T-helper 1 cell treated with Interleukin-12 subunit alpha and Interleukin-12 subunit beta and Interleukin-4 antibody, amounts not matched to agents 30 μg/mL and 1 μg/mL, for 36 hours (primary cell): ENCODE measurements around the gene TBL1X.
"Not testable (repeated sequence)": the region's sequence is repeated elsewhere in the genome, so short reads cannot be mapped to it uniquely, and the experiment has no call there.

Experiments
- H3K27ac Mint-ChIP-seq: one replicate; pipeline ENCODE4 v1.8.0; 2021; ENCODE audit warnings: mild to moderate bottlenecking, mixed read lengths
- H3K27me3 Mint-ChIP-seq: one replicate; pipeline ENCODE4 v1.8.0; 2021; ENCODE audit warnings: low read depth, mixed read lengths
- H3K36me3 Mint-ChIP-seq: one replicate; pipeline ENCODE4 v1.8.0; 2021; ENCODE audit warnings: low read depth, mixed read lengths
- H3K4me1 Mint-ChIP-seq: one replicate; pipeline ENCODE4 v1.8.0; 2021; ENCODE audit warnings: low read depth, mixed read lengths
- H3K4me3 Mint-ChIP-seq: one replicate; pipeline ENCODE4 v1.8.0; 2021; ENCODE audit warnings: mild to moderate bottlenecking, moderate library complexity, mixed read lengths
- H3K9me3 Mint-ChIP-seq: one replicate; pipeline ENCODE4 v1.8.0; 2021; ENCODE audit warnings: mixed read lengths

Gene TBL1X

GRCh38 chrX:9471571-9471985, 6.7 kb downstream of the TBL1X start:
- Mint-ChIP-seq H3K4me3 (no peak overlapping the region), H3K27ac (no peak overlapping the region), H3K27me3 (no peaks in the 10 kb centered on the region), H3K36me3 (peaks cover 18% of the 10 kb centered on the region), H3K4me1 (peaks cover 6% of the 10 kb centered on the region), H3K9me3 (no peaks in the 10 kb centered on the region)

DNA sequence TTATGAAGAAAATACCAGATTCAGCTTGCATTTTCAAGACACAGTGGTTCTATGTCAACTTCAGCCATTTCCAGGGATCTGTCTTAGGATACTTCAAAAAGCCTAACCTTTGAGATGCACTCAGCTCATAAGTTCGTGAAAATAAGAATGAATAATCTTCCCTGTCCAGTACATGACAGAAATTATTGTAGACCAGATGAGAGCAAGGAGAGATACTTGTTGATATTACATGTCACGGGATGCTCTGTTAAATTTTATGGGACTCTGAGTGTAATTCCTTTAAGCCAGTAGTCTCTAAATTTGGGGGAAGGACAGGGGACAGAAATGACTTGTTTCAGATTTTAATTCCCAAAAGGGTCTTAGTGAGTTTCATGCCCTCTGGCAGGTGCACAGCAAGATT, 8.8 kb downstream of the TBL1X start:
- H3K27me3 Mint-ChIP-seq: no peaks in the 10 kb centered on the region
- no peak overlapping the region for H3K27ac Mint-ChIP-seq
- H3K9me3 Mint-ChIP-seq: no peaks in the 10 kb centered on the region
- H3K4me1 Mint-ChIP-seq: peaks cover 2% of the 10 kb centered on the region
- peaks cover 14% of the 10 kb centered on the region for H3K36me3 Mint-ChIP-seq
- H3K4me3 Mint-ChIP-seq: no peak overlapping the region

GRCh38 chrX:9475417-9475816, 10.6 kb downstream of the TBL1X start:
- not testable (repeated sequence) for H3K27ac Mint-ChIP-seq, H3K4me3 Mint-ChIP-seq, H3K27me3 Mint-ChIP-seq, H3K9me3 Mint-ChIP-seq, H3K4me1 Mint-ChIP-seq
- H3K36me3 Mint-ChIP-seq: peaks cover 17% of the 10 kb centered on the region

DNA sequence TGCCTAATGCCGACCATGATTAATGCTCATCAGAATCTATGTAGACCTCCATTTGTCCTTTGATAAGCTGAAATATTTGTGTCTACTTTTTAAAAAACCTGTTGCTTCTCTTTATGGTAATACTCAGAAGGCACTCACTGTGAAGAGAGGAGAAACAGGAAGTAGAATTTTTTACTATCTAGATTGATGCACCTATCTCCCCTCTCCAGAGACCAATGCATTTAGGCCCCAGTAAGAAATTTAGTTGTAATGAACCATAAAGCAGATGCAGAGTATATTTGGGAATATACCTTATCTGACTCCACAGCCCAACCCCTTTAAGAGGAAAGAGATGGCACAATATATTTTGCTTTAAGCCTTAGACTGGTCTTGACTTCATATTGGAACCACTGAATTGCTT, 11.1 kb downstream of the TBL1X start:
- no peaks in the 10 kb centered on the region for H3K9me3 Mint-ChIP-seq
- peaks cover 18% of the 10 kb centered on the region for H3K36me3 Mint-ChIP-seq
- H3K4me3 Mint-ChIP-seq: no peak overlapping the region
- H3K27me3 Mint-ChIP-seq: no peaks in the 10 kb centered on the region
- peaks cover 5% of the 10 kb centered on the region for H3K4me1 Mint-ChIP-seq
- no peak overlapping the region for H3K27ac Mint-ChIP-seq

DNA sequence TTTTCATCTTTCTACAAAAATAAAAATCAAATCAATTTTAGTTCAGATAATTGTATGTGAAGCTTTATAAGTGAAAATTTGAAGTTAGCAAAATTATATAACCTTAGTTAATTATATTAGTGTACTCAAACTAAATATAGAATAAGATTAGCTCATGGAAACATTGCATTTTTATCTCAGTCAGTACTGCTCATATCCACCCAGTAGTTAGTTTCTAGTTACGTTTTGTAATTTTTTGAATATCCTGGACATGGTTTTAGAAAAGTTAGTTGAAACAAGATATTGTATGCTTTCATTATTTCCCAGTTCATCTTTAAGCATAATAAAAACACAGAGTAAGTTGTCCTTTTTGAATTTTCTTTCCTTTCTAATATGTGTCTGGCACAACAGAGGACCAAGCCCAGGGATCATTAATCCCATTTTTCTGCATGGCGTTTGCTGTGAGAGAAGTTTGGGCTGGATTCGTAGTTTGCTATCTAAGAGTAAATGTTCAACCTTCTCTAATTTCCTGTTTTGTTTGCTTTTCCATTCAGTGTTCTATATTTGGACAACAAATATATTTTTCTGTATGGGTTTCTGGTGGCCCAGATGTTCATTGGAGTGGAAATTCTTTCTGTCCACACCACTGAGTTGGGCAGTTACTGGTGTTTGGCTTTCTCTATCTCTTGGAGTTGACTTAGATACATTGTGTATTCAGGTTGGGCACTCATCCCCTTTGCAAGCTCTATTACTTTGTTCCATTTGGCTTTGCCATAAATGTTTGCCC, 12.1 kb downstream of the TBL1X start:
- Mint-ChIP-seq H3K9me3 (no peaks in the 10 kb centered on the region), H3K4me3 (no peak overlapping the region), H3K36me3 (peaks cover 18% of the 10 kb centered on the region), H3K27ac (no peak overlapping the region), H3K27me3 (no peaks in the 10 kb centered on the region), H3K4me1 (peaks cover 5% of the 10 kb centered on the region)

- Mint-ChIP-seq H3K27me3 (no peaks in the 10 kb centered on the region), H3K4me1 (peaks cover 7% of the 10 kb centered on the region), H3K27ac (no peak overlapping the region), H3K36me3 (peaks cover 28% of the 10 kb centered on the region), H3K9me3 (no peaks in the 10 kb centered on the region), H3K4me3 (no peak overlapping the region)
Observed at GRCh38 chrX:9482408-9482807, 17.6 kb downstream of the TBL1X start.

DNA sequence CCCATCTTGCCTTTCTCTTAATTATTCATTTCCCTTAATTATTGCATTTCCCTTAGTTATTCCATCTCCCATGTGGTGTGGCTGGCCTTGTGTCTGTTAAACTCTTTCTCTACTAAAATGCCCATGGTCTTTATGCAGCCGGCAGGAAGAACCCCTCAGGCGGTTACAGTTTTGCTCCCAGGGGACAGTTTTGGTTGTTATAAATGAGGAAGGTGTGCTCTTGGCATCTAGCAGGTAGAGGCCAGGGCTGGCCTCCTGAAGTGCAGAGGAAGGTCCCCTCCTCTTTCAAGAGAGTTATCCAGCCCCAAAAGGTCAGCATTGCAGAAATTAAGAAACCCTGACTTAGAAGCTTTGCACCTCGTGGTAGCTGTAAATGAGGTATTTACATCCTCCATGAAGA, 18.0 kb downstream of the TBL1X start:
- peaks cover 33% of the 10 kb centered on the region for H3K36me3 Mint-ChIP-seq
- H3K4me3 Mint-ChIP-seq: no peak overlapping the region
- no peak overlapping the region for H3K27ac Mint-ChIP-seq
- no peaks in the 10 kb centered on the region for H3K27me3 Mint-ChIP-seq
- H3K4me1 Mint-ChIP-seq: peaks cover 7% of the 10 kb centered on the region
- no peaks in the 10 kb centered on the region for H3K9me3 Mint-ChIP-seq

- Mint-ChIP-seq H3K27ac (no peak overlapping the region), H3K9me3 (no peaks in the 10 kb centered on the region), H3K27me3 (no peaks in the 10 kb centered on the region)
Observed at GRCh38 chrX:9483376-9483775, 18.5 kb downstream of the TBL1X start.

DNA sequence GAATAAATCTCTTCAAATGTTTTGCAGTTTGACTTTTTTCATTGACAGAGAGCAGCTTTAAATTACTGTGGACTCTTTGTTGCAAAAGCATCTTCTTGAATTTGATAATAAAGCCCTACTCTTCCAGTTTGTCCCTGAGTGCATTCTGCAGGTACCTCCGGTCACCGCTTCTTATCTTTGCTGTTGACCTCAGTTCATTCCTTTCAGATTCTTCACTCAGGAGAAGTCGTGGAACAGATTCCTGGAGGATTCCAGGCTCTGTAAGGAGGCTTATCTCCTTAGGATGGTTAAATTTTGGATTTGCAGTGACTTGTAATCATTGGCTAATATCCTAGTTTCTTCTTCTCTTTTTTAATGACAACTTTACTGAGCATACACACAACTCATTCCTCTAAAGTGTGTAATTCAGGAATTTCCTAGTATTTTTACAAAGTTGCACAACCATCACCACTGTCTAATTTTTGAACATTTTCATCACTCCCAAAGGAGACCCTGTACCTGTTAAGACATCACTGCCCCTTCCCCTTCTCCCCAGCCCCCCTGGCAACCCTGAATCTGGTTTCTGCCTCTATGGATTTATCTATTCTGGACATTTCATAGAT, 22.0 kb downstream of the TBL1X start:
- Mint-ChIP-seq H3K36me3 (peaks cover 23% of the 10 kb centered on the region), H3K27me3 (no peaks in the 10 kb centered on the region), H3K9me3 (no peaks in the 10 kb centered on the region), H3K27ac (no peak overlapping the region), H3K4me3 (no peak overlapping the region), H3K4me1 (peaks cover 5% of the 10 kb centered on the region)

More at GRCh38 chrX:9483376-9483775, 18.5 kb downstream of the TBL1X start:
- Mint-ChIP-seq H3K36me3 (peaks cover 33% of the 10 kb centered on the region), H3K4me1 (peaks cover 7% of the 10 kb centered on the region), H3K4me3 (no peak overlapping the region)

DNA sequence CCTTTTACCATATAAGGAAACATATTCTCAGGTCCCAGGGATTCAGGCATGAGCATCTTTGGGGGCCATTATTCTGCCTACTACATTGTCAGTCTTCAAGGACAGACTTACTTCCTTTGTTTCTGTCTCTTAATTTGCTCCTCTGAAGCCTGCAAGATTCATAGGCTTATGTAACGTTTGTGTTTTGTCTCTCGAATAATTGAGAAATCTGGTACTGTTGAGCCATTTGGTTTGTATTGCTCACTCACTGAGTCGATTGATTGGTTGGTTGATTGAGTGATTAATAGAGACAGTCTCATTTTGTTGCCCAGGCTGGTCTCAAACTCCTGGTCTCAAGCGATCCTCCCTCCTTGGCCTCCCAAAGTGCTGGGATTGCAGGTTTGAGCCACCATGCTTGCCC, 23.7 kb downstream of the TBL1X start:
- no peaks in the 10 kb centered on the region for H3K27me3 Mint-ChIP-seq
- H3K4me1 Mint-ChIP-seq: peaks cover 4% of the 10 kb centered on the region
- no peak overlapping the region for H3K27ac Mint-ChIP-seq
- peaks cover 15% of the 10 kb centered on the region for H3K36me3 Mint-ChIP-seq
- H3K4me3 Mint-ChIP-seq: no peak overlapping the region
- no peaks in the 10 kb centered on the region for H3K9me3 Mint-ChIP-seq

GRCh38 chrX:9489234-9489633, 24.4 kb downstream of the TBL1X start:
- H3K36me3 Mint-ChIP-seq: peaks cover 13% of the 10 kb centered on the region
- no peak overlapping the region for H3K27ac Mint-ChIP-seq
- peaks cover 4% of the 10 kb centered on the region for H3K4me1 Mint-ChIP-seq
- no peaks in the 10 kb centered on the region for H3K27me3 Mint-ChIP-seq
- no peak overlapping the region for H3K4me3 Mint-ChIP-seq
- no peaks in the 10 kb centered on the region for H3K9me3 Mint-ChIP-seq

GRCh38 chrX:9492901-9493300, 28.0 kb downstream of the TBL1X start:
- Mint-ChIP-seq H3K36me3 (no peaks in the 10 kb centered on the region), H3K9me3 (no peaks in the 10 kb centered on the region), H3K27me3 (no peaks in the 10 kb centered on the region), H3K4me1 (peaks cover 5% of the 10 kb centered on the region), H3K27ac (no peak overlapping the region), H3K4me3 (no peak overlapping the region)

DNA sequence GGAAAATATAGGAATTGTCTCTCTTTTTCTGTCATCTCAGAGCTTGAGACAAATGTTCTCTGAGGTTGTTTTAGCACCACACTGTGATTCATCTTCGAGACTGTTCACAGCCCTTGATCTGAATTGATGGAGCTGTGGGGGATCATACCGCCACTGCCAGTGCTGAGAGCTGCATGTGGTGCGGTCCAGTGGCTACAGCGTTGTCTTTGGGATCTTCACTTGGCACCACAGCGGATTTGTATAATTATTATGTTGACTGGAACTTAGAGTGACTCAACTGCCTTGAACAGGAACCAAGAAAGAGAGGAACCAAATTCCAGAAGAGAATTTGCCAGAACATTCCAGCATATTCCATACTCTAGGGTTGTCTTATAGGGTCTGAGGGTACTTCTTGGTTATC, 29.1 kb downstream of the TBL1X start:
- Mint-ChIP-seq H3K9me3 (no peaks in the 10 kb centered on the region), H3K36me3 (no peaks in the 10 kb centered on the region), H3K4me3 (no peak overlapping the region), H3K4me1 (peaks cover 5% of the 10 kb centered on the region), H3K27me3 (no peaks in the 10 kb centered on the region), H3K27ac (no peak overlapping the region)

DNA sequence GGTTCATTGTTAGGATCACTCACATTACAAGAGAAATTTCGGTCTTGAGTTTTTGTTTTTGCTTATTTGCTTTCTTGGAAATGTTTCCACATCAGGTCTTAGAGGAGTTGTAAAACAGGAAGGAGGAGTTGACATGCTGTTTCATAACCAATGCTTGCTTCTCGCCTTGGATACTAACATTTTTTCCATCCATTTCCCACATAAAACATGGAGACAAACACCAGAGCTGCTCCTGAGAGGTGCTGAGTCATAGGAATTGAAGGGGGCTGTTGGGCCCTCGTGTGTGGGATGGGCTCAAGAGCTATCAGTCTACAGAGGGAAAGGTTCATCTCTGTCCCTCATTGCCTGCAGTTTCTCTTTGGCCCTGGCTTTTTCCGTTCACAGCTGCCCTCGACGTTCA, 29.9 kb downstream of the TBL1X start:
- H3K4me3 Mint-ChIP-seq: no peak overlapping the region
- no peaks in the 10 kb centered on the region for H3K27me3 Mint-ChIP-seq
- H3K4me1 Mint-ChIP-seq: peaks cover 8% of the 10 kb centered on the region
- H3K36me3 Mint-ChIP-seq: peaks cover 3% of the 10 kb centered on the region
- no peaks in the 10 kb centered on the region for H3K9me3 Mint-ChIP-seq
- H3K27ac Mint-ChIP-seq: no peak overlapping the region

- peaks cover 3% of the 10 kb centered on the region for H3K36me3 Mint-ChIP-seq
- no peaks in the 10 kb centered on the region for H3K27me3 Mint-ChIP-seq
- H3K4me3 Mint-ChIP-seq: no peak overlapping the region
- H3K4me1 Mint-ChIP-seq: peaks cover 8% of the 10 kb centered on the region
- H3K27ac Mint-ChIP-seq: no peak overlapping the region
- H3K9me3 Mint-ChIP-seq: no peaks in the 10 kb centered on the region
Observed at GRCh38 chrX:9495496-9495895, 30.6 kb downstream of the TBL1X start.
